Left ventricle myocardium inferior (tissue), 1 donor: ENCODE results near the gene ZBTB8A. TPM values are rescaled to one million over a fixed set of nuclear protein-coding genes. Genes with fewer than 3 reads are reported as not detected.

Experiments
- DNase-seq: peaks from one replicate; pipeline ENCODE4 v3.0.0-alpha.2; 2020
- H3K27ac ChIP-seq: fragments of 200-600 bp; replicated peaks from 2 replicates; pipeline ENCODE4 v1.8.0; 2021
- H3K27me3 ChIP-seq: fragments of 200-600 bp; 2 replicates; pipeline ENCODE4 v1.8.0; 2021; ENCODE audit warnings: low read depth
- H3K36me3 ChIP-seq: fragments of 200-600 bp; 2 replicates; pipeline ENCODE4 v1.8.0; 2021
- H3K4me1 ChIP-seq: fragments of 200-600 bp; 2 replicates; pipeline ENCODE4 v1.8.0; 2021
- H3K4me3 ChIP-seq: fragments of 200-600 bp; 2 replicates; pipeline ENCODE4 v1.8.0; 2021; ENCODE audit warnings: mild to moderate bottlenecking, moderate library complexity
- H3K9me3 ChIP-seq: fragments of 200-600 bp; replicated peaks from 2 replicates; pipeline ENCODE4 v1.8.0; 2021
- intact Hi-C: fragments of 100-400 bp; cut with micrococcal nuclease; formaldehyde crosslinking; loops from one replicate; pipeline ENCODE4 v1.11.0; 2022
- total RNA-seq: library from RNA; stranded (reverse); fragmentation: NEBNext Ultra II Directional; extraction: Animal tissue kit (Norgen Biotek cat#: 25700); gene quantifications from one replicate; pipeline ENCODE4 v1.2.1, GENCODE V29; 2021
- TF ChIP-seq, protein P1 (sequence below): fragments of 200-600 bp; IDR thresholded peaks from 2 replicates; pipeline ENCODE4 v1.8.0; 2021; ENCODE audit warnings: antibody characterized with exemption, mild to moderate bottlenecking, borderline replicate concordance
- donor health status: DM: no; HTN: yes; CAD: no; lungs with severe emphysema.

The ZBTB8A gene
- total RNA-seq, 1 donor from 2014 or later: 3.4 TPM

DNA sequence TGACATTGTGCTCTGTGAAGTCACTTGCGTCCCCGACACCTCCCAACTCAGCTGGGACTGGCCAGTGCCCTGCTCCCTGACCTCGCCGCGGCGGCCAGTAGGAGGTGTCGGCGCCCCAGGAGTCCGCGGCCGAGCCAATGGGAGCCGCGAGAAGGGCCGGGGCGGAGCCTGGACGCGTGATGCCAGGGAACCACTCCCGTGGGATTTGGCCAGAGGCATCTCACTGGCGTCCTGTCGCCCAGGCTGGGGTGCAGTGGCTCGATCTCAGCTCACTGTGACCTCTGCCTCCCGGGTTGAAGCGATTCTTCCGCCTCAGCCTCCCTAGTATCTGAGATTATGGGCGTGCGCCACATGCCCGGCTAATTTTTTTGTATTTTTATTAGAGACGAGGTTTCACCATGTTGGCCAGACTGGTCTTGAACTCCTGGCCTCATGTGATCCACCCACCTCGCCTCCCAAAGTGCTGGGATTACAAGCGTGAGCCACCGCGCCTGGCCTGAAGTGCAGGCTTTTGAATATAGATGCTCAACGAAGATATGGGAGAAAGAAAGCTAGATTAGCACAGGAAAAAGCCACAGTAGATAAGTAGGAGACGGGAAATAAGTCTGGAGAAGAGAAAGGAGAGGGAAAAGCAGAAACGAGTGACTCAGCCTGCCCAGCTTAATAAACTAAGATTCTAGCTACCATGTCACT is 73.1 kb downstream of the ZBTB8A start:
- Histone ChIP-seq H3K36me3 (no peaks in the 10 kb centered on the region), H3K4me3 (peak overlapping the region; percentile 75), H3K4me1 (peaks cover 18% of the 10 kb centered on the region), H3K27me3 (no peaks in the 10 kb centered on the region), H3K27ac (peak overlapping the region; percentile 82), H3K9me3 (no peaks in the 10 kb centered on the region)
- TF ChIP-seq, protein P1, sequence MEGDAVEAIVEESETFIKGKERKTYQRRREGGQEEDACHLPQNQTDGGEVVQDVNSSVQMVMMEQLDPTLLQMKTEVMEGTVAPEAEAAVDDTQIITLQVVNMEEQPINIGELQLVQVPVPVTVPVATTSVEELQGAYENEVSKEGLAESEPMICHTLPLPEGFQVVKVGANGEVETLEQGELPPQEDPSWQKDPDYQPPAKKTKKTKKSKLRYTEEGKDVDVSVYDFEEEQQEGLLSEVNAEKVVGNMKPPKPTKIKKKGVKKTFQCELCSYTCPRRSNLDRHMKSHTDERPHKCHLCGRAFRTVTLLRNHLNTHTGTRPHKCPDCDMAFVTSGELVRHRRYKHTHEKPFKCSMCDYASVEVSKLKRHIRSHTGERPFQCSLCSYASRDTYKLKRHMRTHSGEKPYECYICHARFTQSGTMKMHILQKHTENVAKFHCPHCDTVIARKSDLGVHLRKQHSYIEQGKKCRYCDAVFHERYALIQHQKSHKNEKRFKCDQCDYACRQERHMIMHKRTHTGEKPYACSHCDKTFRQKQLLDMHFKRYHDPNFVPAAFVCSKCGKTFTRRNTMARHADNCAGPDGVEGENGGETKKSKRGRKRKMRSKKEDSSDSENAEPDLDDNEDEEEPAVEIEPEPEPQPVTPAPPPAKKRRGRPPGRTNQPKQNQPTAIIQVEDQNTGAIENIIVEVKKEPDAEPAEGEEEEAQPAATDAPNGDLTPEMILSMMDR: peak; percentile 56
- peak; percentile 88 for DNase-seq
- intact Hi-C loops: no loop called here

DNA sequence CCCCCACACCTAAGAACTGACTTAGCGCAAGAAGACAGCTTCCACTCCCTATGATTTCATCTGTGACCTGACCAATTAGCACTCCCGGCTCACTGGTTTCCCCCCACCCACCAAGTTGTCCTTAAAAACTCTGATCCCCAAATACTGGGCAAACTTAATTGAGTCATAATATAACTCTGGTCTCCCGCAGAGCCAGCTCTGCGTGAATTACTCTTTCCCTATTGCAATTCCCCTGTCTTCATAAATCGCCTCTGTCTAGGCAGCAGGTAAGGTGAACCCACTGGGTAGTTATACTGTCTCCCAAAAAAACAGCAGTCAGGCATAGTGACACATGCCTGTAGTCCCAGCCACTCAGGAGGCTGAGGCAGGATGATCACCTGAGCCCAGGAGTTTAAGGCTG is 74.2 kb downstream of the ZBTB8A start:
- Histone ChIP-seq H3K4me3 (no peak overlapping the region), H3K27me3 (no peaks in the 10 kb centered on the region), H3K27ac (no peak overlapping the region), H3K9me3 (no peaks in the 10 kb centered on the region), H3K36me3 (no peaks in the 10 kb centered on the region), H3K4me1 (peaks cover 18% of the 10 kb centered on the region)
- DNase-seq: no peak
- intact Hi-C loops: no loop called here
- TF ChIP-seq, protein P1: no peak

DNA sequence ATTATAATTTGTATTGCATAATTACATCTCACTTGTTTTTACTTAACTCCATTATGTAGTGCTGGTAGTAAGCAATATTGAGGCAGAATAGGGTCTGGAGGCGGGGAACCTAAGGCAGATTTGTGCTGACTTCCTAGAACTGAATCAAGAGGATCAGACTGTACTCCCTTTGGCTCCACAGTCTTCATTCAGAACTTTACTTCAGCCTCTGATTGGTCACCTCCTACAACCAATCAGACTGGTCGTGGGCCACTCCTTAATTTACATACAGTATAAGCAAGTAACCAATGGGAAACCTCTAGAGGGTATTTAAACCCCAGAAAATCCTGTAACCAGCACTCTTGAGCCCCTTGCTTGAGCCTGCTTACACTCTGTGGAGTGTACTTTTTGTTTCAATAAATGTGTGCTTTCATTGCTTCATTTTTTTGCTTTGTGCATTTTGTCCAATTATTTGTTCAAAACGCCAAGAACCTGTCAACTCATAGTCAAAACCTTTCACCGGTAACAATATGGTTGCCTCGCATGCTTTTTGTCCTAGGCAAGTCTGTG is 79.5 kb downstream of the ZBTB8A start:
- no peak overlapping the region for H3K4me3 ChIP-seq
- TF ChIP-seq, protein P1: no peak
- intact Hi-C loops: no loop called here
- H3K4me1 ChIP-seq: no peaks in the 10 kb centered on the region
- peaks cover 11% of the 10 kb centered on the region for H3K36me3 ChIP-seq
- H3K27me3 ChIP-seq: no peaks in the 10 kb centered on the region
- no peak overlapping the region for H3K27ac ChIP-seq
- no peaks in the 10 kb centered on the region for H3K9me3 ChIP-seq
- DNase-seq: no peak

GRCh38 chr1:32619701-32620485 is 80.7 kb downstream of the ZBTB8A start:
- TF ChIP-seq, protein P1: peak; percentile 18
- H3K9me3 ChIP-seq: no peaks in the 10 kb centered on the region
- no peak overlapping the region for H3K27ac ChIP-seq
- H3K4me3 ChIP-seq: no peak overlapping the region
- no peak for DNase-seq
- intact Hi-C loops: no loop called here
- H3K4me1 ChIP-seq: no peaks in the 10 kb centered on the region
- no peaks in the 10 kb centered on the region for H3K27me3 ChIP-seq
- peaks cover 11% of the 10 kb centered on the region for H3K36me3 ChIP-seq

DNA sequence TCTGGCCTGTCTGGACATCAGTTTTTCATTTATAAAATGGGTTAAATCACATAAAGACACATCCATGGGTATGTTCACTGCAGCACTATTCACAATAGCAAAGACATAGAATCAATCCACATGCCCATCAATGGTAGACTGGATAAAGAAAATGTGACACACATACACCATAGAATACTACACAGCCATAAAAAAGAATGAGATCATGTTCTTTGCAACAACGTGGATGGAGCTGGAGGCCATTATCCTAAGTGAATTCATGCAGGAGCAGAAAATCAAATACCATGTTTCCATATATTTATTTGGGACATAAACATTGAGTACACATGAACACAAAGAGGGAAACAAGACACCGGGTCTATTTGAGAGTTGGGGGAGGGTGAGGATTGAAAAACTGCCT is 83.0 kb downstream of the ZBTB8A start:
- Histone ChIP-seq H3K36me3 (peaks cover 13% of the 10 kb centered on the region), H3K4me3 (no peak overlapping the region), H3K4me1 (no peaks in the 10 kb centered on the region), H3K9me3 (no peaks in the 10 kb centered on the region), H3K27me3 (no peaks in the 10 kb centered on the region), H3K27ac (no peak overlapping the region)
- intact Hi-C loops: no loop called here
- TF ChIP-seq, protein P1: no peak
- DNase-seq: no peak
